PC-3 (cell line): Measurements from ENCODE around the gene KIF13A. TPM values are rescaled to one million over a fixed set of nuclear protein-coding genes. Genes with fewer than 3 reads are reported as not detected.
A peak's percentile ranks its signal among the peaks of the same experiment; 100 is the strongest.

ENCODE experiments used
- ATAC-seq: fragments of 200-7000 bp; cut with Tn5 transposase; 2 replicates; pipeline ENCODE4 v1.9.1; 2020; ENCODE audit warnings: mild to moderate bottlenecking, moderate library complexity
- BruUV-seq: library from RNA; stranded (reverse); fragments of 400-500 nt; replicated peaks from 2 replicates; lab custom pipeline; 2021; lab: Mats Ljungman, UMichigan
- CTCF ChIA-PET: fragments of 300-600 bp; sonication (Branson Sonifier 250); formaldehyde crosslinking; loops from one replicate; lab custom pipeline; 2022; ENCODE audit warnings: antibody characterized with exemption; lab: Charles Lee
- POLR2A ChIA-PET: fragments of 300-600 bp; sonication (Branson Sonifier 250); formaldehyde crosslinking; loops from one replicate; lab custom pipeline; 2022; ENCODE audit warnings: antibody characterized with exemption; ENCODE audit not compliant: unreplicated experiment; lab: Charles Lee
- DNase-seq: peaks from one replicate; pipeline ENCODE4 v3.0.0-alpha.2; 2015
- H2AFZ ChIP-seq: fragments of 300-600 bp; sonication (generic); 2 replicates; pipeline ENCODE4 v1.6.0; 2016; ENCODE audit warnings: antibody characterized with exemption, low read length
- H3F3A ChIP-seq: fragments of 300-600 bp; sonication (generic); one replicate; pipeline ENCODE4 v1.6.0; 2017; ENCODE audit warnings: antibody characterized with exemption, low read length, control low read depth, mild to moderate bottlenecking; ENCODE audit not compliant: unreplicated experiment
- H3K27ac ChIP-seq: fragments of 300-600 bp; sonication (generic); 2 replicates; pipeline ENCODE4 v1.5.1; 2016; ENCODE audit warnings: mild to moderate bottlenecking, low read length
- H3K27me3 ChIP-seq: fragments of 300-600 bp; sonication (generic); 2 replicates; pipeline ENCODE4 v1.6.1; 2016; ENCODE audit warnings: low read length, mixed read lengths
- H3K36me3 ChIP-seq: fragments of 300-600 bp; sonication (generic); 2 replicates; pipeline ENCODE4 v1.6.1; 2016; ENCODE audit warnings: low read depth, mixed run types, low read length, mixed read lengths
- H3K4me1 ChIP-seq: fragments of 300-600 bp; sonication (generic); 2 replicates; pipeline ENCODE4 v1.5.1; 2016; ENCODE audit warnings: low read length; ENCODE audit not compliant: insufficient read depth
- H3K4me2 ChIP-seq: fragments of 300-600 bp; sonication (generic); 2 replicates; pipeline ENCODE4 v1.6.0; 2016; ENCODE audit warnings: low read length
- H3K4me3 ChIP-seq: fragments of 300-600 bp; sonication (generic); 2 replicates; pipeline ENCODE4 v1.5.1; 2016; ENCODE audit warnings: mild to moderate bottlenecking, low read length, mixed read lengths
- H3K79me2 ChIP-seq: fragments of 300-600 bp; sonication (generic); 2 replicates; pipeline ENCODE4 v1.6.1; 2017; ENCODE audit warnings: low read length, mixed read lengths
- H3K9ac ChIP-seq: fragments of 300-600 bp; sonication (generic); 2 replicates; pipeline ENCODE4 v1.6.0; 2016; ENCODE audit warnings: mild to moderate bottlenecking, low read length
- H3K9me2 ChIP-seq: fragments of 300-600 bp; sonication (generic); replicated peaks from 2 replicates; pipeline ENCODE4 v1.6.1; 2016; ENCODE audit warnings: mixed run types, low read length, mixed read lengths
- H3K9me3 ChIP-seq: fragments of 300-600 bp; sonication (generic); 2 replicates; pipeline ENCODE4 v1.6.1; 2016; ENCODE audit warnings: low read length, mixed read lengths
- H4K20me1 ChIP-seq: fragments of 300-600 bp; sonication (generic); 2 replicates; pipeline ENCODE4 v1.6.1; 2016; ENCODE audit warnings: low read length, mixed read lengths
- CTCF ChIP-seq: fragments of 300-600 bp; sonication (generic); conservative IDR thresholded peaks from 2 replicates; pipeline ENCODE4 v1.5.1; 2017; ENCODE audit warnings: antibody characterized with exemption, low read depth, mild to moderate bottlenecking, low read length
- EZH2 ChIP-seq: fragments of 300-600 bp; sonication (generic); IDR thresholded peaks from one replicate; pipeline ENCODE4 v1.6.1; 2017; ENCODE audit warnings: antibody characterized with exemption, mild to moderate bottlenecking, low read length; ENCODE audit not compliant: unreplicated experiment
- EZH2phosphoT487 ChIP-seq: fragments of 300-600 bp; sonication (generic); IDR thresholded peaks from 2 replicates; pipeline ENCODE4 v1.6.1; 2018; ENCODE audit warnings: mild to moderate bottlenecking, antibody characterized with exemption, low read length, borderline replicate concordance
- intact Hi-C: fragments of 100-400 bp; cut with micrococcal nuclease; formaldehyde crosslinking; loops from 2 replicates; pipeline ENCODE4 v1.9.0; 2023
- total RNA-seq: library from RNA; depleted of rRNA; stranded (reverse); fragments of >200 nt; gene quantifications from 2 replicates; pipeline ENCODE4 v1.2.3, GENCODE V29; 2014

Gene KIF13A
- total RNA-seq, 1 experiment from 2014 or later = 21.3 TPM

GRCh38 chr6:17724341-17724740 is 263.1 kb downstream of the KIF13A start:
- Histone ChIP-seq H3K9ac (no peak overlapping the region), H3K36me3 (no peaks in the 10 kb centered on the region), H3K79me2 (no peaks in the 10 kb centered on the region), H3K9me2 (no peaks in the 10 kb centered on the region), H3K4me3 (no peak overlapping the region), H3K27ac (no peak overlapping the region), H4K20me1 (no peaks in the 10 kb centered on the region), H2AFZ (no peak overlapping the region), H3K4me2 (no peak overlapping the region), H3K4me1 (no peaks in the 10 kb centered on the region), H3K27me3 (no peaks in the 10 kb centered on the region), H3F3A (no peaks in the 10 kb centered on the region), H3K9me3 (no peaks in the 10 kb centered on the region)
- TF ChIP-seq EZH2phosphoT487 (no peak), CTCF (no peak), EZH2 (no peak)
- ATAC-seq (peak; percentile 18; the same call in 1 of the 2 replicates), DNase-seq (peak; percentile 59)
- POLR2A ChIA-PET = no interaction called here
- CTCF ChIA-PET = no interaction called here
- BruUV-seq = no TSS peak
- intact Hi-C loops = no loop called here

- BruUV-seq = no TSS peak
- H3K4me2 ChIP-seq = no peak overlapping the region
- H2AFZ ChIP-seq = no peak overlapping the region
- TF ChIP-seq EZH2phosphoT487 (no peak), EZH2 (no peak), CTCF (no peak)
- no peaks in the 10 kb centered on the region for H3K79me2 ChIP-seq
- intact Hi-C loops = no loop called here
- CTCF ChIA-PET = no interaction called here
- no peaks in the 10 kb centered on the region for H3K4me1 ChIP-seq
- no peak overlapping the region for H3K4me3 ChIP-seq
- no peaks in the 10 kb centered on the region for H3K9me3 ChIP-seq
- ATAC-seq (no peak), DNase-seq (no peak)
- H3K9ac ChIP-seq = no peak overlapping the region
- no peak overlapping the region for H3K27ac ChIP-seq
- POLR2A ChIA-PET = no interaction called here
- no peaks in the 10 kb centered on the region for H3K9me2 ChIP-seq
- H3F3A ChIP-seq = no peaks in the 10 kb centered on the region
- H3K27me3 ChIP-seq = no peaks in the 10 kb centered on the region
- H4K20me1 ChIP-seq = no peaks in the 10 kb centered on the region
- H3K36me3 ChIP-seq = no peaks in the 10 kb centered on the region
Observed at GRCh38 chr6:17721671-17722070, 265.8 kb downstream of the KIF13A start.

- Histone ChIP-seq H3K36me3 (no peaks in the 10 kb centered on the region), H3K9ac (no peak overlapping the region), H4K20me1 (no peaks in the 10 kb centered on the region), H3K4me3 (no peak overlapping the region), H2AFZ (no peak overlapping the region), H3K9me3 (no peaks in the 10 kb centered on the region), H3K27ac (no peak overlapping the region), H3K4me1 (peaks cover 13% of the 10 kb centered on the region), H3K27me3 (no peaks in the 10 kb centered on the region), H3F3A (no peaks in the 10 kb centered on the region), H3K79me2 (no peaks in the 10 kb centered on the region), H3K9me2 (no peaks in the 10 kb centered on the region), H3K4me2 (no peak overlapping the region)
- TF ChIP-seq EZH2 = no peak
- intact Hi-C loops = no loop called here
- ATAC-seq (no peak), DNase-seq (no peak)
- ChIA-PET CTCF (no interaction called here), POLR2A (no interaction called here)
- no TSS peak for BruUV-seq
Observed at GRCh38 chr6:17719323-17720041, 268.0 kb downstream of the KIF13A start.
